Tibial nerve (tissue), 4 donors: ENCODE data around the gene FGD5.

Experiments used
- EP300 ChIP-seq, 2 donors: sonication (generic); formaldehyde crosslinking; IDR thresholded peaks; one replicate each; pipeline ENCODE4 v1.6.1; 2017; ENCODE audit warnings: antibody characterized with exemption in 2 of 2, mild to moderate bottlenecking in 1 of 2
- POLR2A ChIP-seq, 2 donors: fragments of 450-650 bp; IDR thresholded peaks; one replicate each; pipeline ENCODE4 v1.6.1; 2017; ENCODE audit warnings: antibody characterized with exemption in 2 of 2, mild to moderate bottlenecking in 2 of 2, moderate library complexity in 2 of 2
- TF ChIP-seq, protein P1 (sequence below), 5 experiments: fragments of 200-600 bp in 3 of 5; fragments of 450-650 bp in 2 of 5; sonication (generic) in 3 of 5; IDR thresholded peaks; one replicate each; pipeline ENCODE4 v1.5.1; 2016 to 2019; ENCODE audit warnings: antibody characterized with exemption in 5 of 5, mild to moderate bottlenecking in 3 of 5, moderate library complexity in 2 of 5

DNA sequence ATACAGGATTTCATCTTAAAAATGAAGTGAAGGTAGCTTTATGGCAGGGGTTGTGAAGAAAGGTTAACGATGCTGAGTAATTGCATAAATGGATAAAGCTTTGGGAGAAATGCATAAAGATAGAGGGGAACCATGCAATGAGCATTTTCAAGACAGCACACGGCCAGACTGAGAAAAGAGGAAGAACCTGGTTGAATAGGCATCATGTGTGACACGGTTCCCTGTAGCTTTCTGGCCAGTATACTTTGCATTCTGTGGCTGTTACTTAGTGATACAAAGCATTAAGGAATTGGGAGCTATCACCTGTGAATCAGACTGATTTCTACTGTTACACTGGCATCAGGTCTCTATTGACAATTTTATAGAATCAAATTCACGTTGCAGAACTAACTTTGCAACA lies 161.9 kb downstream of the FGD5 start:
- no peak for TF ChIP-seq POLR2A (IDR thresholded peaks at IDR 0.05)
- TF ChIP-seq, protein P1, sequence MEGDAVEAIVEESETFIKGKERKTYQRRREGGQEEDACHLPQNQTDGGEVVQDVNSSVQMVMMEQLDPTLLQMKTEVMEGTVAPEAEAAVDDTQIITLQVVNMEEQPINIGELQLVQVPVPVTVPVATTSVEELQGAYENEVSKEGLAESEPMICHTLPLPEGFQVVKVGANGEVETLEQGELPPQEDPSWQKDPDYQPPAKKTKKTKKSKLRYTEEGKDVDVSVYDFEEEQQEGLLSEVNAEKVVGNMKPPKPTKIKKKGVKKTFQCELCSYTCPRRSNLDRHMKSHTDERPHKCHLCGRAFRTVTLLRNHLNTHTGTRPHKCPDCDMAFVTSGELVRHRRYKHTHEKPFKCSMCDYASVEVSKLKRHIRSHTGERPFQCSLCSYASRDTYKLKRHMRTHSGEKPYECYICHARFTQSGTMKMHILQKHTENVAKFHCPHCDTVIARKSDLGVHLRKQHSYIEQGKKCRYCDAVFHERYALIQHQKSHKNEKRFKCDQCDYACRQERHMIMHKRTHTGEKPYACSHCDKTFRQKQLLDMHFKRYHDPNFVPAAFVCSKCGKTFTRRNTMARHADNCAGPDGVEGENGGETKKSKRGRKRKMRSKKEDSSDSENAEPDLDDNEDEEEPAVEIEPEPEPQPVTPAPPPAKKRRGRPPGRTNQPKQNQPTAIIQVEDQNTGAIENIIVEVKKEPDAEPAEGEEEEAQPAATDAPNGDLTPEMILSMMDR (IDR thresholded peaks at IDR 0.05): no peak
- no peak for TF ChIP-seq EP300 (IDR thresholded peaks at IDR 0.05)
